ENCODE data around the gene TSEN34.
"Not testable (repeated sequence)": the region's sequence is repeated elsewhere in the genome, so short reads cannot be mapped to it uniquely, and the experiment has no call there.

TSEN34 gene

DNA sequence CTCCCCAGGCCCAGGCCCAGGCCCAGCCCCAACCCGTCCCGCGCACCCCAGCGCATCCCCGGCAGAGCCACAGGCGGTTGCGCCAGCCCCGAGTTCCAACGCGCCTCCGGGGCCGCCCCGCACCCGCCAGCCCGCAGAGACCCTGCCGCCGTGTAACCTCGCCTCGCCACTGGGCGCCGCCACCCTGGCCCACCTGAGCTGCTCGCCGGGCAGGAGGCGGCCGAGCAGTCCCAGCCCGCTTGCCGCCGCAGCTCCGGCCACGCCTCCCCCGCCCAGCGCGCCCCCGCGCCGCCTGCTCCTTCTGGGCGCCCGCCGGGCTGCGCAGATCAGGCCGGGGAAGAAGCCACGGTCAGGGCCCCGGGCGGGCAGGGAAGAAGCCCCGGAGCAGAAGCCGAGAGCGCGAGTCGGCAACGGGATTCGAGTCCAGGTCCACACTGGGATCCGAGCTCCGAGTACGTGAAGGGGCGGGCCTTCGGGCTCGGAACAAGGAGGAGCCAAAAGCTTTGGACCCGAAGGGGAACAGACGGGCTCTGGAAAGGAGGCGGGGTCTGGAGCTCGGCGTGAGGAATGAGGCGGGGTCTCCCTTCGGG lies 1.9 kb upstream of the TSEN34 start, which contains the start of gene MBOAT7:
TSS of gene MBOAT7 (minus strand) at position 436 of the 590 bp plus-strand sequence. CDS start 1,072 bp downstream, outside the sequence.
- peak; percentile 69 for DNase-seq

DNA sequence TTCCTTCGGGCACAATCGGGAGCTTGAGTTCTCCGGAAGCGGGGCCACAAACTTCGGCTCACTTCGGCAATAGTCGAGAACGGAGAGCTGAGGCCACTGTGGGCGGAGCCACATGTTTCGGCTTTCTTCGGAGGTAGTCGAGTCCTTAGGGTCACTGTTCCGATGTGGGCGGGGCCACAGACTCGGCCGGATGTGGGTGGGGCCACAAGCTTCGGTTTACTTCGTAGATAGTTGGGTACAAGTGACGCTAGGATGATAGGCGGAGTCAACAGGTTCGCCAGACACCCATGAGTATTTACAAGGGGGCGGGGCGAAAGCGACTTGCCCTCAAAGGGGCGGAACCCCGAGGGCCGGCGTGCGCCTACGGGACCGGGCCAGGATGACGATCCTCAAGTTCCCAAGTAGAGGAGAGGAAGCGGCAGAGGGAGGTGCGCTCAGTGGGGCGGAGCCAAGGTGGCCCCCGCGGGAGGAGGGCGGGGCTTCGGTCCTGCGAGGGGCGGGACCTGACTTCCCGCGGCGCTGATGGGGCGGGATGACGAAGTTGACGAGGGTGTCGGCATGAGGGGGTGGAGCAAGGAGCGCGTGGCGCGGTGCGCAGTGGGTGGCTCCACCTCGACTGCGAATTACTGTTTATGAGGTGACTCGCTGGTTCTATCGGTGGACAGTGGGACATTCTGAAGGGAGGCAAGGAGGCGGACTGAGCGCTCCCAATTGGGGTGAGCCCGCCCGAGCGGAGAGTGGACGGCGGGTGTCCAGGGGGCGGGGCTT lies 1.2 kb upstream of the TSEN34 start:
- DNase-seq = peak; percentile 100

DNA sequence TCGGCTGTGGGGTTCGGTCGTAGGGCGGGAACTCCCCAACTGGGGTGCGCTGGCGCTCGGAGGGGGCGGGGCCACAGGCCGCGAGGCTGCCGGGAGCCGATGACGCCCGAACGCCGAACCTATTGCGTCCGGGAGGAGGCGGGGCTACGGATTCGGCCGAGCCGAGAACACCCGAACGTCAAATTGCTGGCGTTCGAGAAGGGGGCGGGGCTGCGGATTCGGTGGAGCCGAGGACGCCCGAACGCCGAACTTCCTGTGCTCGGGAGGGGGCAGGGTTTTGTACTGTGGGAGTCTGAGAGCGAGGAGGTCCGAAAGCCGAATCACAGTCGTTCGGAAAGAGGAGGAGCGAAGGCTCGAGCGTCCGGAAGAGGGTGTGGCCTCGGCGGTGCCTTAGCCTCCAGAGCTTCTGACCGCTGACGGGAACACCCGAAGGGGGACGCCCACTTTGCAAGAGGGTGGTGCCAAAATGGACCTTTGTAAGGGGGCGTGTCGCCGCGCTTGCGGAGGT lies 551 bp upstream of the TSEN34 start:
- DNase-seq = peak; percentile 100

DNA sequence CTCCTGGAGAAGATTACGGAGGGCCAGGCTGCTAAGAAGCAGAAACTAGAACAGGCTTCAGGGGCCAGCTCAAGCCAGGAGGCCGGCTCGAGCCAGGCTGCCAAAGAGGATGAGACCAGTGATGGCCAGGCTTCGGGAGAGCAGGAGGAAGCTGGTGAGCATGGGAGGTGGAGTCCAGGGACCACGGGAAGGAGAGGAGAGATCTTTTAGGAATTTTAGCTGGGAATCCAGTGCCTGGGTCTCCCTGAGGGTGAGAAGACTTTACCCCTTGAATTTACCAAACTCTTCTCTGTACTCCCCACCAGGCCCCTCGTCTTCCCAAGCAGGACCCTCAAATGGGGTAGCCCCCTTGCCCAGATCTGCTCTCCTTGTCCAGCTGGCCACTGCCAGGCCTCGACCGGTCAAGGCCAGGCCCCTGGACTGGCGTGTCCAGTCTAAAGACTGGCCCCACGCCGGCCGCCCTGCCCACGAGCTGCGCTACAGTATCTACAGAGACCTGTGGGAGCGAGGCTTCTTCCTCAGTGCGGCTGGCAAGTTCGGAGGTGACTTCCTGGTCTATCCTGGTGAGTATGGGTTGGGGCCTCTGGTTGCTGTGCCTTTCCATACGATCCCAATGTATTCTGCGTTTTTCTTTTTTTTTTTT lies 824 bp downstream of the TSEN34 start:
- DNase-seq = no peak

DNA sequence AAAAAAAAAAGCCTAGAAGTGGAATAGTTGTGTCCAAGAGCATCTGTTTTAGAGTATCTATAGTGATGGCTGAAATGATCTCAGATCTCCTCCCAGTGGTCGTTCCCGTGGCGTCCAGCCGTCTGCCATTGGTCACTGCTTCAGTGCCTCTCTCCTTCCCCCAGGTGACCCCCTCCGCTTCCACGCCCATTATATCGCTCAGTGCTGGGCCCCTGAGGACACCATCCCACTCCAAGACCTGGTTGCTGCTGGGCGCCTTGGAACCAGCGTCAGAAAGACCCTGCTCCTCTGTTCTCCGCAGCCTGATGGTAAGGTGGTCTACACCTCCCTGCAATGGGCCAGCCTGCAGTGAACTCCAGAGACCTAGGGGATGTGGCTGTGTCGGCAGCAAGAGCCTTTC lies 1.9 kb downstream of the TSEN34 start:
- no peak for DNase-seq

DNA sequence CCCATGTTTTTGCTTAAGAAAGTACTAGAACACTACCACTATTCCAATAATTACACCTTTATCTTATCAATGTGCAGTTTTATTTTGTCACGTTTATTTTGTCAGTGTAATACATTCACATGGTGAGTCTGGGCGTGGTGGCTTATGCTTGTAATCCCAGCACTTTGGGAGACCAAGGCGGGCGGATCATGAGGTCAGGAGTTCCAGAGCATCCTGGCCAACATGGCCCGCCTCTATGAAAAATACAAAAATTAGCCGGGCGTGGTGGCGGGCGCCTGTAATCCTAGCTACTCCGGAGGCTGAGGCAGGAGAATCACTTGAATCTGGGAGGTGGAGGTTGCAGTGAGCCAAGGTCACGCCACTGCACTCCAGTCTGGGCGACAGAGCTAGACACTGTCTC lies 3.4 kb downstream of the TSEN34 start:
- not testable (repeated sequence) for DNase-seq

DNA sequence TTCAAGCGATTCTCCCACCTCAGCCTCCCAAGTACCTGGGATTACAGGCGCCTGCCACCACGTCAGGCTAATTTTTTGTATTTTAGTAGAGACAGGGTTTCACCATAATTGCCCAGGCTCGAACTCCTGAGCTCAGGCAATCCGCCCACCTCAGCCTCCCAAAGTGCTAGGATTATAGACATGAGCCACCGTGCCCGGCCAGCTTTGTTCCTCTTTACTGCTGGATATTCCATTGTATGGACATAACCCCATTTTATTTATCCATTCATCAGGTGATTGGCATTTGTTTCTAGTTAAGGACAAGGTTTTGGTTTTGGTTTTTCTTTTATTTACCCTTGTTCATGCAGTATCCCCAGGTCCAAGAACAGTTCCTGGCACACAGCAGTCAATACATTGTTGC lies 5.4 kb downstream of the TSEN34 start:
- DNase-seq = no peak

DNA sequence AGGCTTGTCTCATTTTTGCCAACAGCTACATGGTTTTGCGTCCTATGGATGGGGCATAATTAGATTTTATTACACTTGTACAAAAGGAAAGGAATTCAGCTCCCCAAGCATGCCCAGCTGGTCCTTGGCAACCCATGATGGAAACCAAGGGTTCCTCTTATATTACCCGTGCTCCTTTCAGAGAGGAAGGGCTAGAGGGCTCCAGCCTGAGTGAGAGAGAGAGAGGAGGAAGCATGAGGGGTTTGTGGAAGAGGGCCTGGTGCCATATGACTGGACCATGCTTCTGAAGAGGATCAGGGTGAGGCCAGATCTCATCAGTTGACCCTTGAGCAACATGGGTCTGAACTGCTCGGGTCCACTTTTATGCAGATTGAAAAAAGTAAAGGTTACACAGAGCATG lies 6.0 kb downstream of the TSEN34 start:
- DNase-seq = no peak

DNA sequence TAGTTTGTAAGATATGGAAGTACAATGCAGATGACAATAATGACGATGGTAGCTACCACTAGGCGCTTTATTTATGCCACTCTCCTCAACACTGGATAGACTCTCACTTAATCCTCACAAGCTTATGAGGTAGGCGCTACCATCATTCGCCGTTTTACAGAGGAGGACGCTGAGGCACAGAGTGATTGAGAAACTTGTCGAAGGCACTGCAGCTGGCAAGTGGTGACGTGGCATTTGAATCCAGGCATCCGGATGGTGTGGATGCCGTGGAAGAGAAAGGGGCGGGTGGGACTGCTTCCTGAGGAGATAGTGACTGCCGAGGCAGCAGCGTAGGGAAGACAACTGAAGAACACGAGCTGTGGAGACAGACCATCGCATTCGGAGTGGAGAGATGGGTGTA lies 8.3 kb downstream of the TSEN34 start:
- no peak for DNase-seq

DNA sequence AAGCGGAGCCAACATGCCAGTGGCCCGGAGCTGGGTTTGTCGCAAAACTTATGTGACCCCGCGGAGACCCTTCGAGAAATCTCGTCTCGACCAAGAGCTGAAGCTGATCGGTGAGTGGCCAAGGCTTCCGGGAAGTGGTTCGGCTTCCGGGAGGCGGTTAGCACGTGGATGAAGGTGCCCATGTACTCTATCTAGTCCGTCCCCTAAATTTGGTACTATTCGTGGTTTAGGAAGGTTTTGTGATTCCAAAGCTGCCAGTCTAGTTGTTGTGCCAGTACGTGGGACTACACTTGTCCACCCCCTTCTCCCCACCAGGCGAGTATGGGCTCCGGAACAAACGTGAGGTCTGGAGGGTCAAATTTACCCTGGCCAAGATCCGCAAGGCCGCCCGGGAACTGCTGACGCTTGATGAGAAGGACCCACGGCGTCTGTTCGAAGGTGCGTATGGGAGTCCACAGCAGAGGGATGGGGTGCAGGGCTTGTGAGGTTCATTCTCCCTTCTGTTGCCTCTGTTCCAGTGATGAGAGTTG lies 10.1 kb downstream of the TSEN34 start:
- no peak for DNase-seq

DNA sequence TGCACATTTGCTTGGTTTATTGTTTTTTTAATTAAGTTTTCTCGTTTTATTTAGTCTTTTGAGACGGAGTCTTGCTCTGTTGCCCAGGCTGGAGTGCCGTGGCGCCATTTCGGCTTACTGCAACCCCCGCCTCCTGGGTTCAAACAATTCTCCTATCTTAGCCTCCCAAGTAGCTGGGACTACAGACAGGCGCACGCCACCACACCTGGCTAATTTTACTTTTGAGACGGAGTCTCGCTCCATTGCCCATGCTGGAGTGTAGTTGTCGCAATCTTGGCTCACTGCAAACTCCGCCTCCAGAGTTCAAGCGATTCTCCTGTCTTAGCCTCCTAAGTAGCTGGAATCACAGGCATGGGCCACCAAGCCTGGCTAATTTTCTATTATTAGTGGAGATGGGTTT lies 10.9 kb downstream of the TSEN34 start:
- DNase-seq = peak; percentile 23

DNA sequence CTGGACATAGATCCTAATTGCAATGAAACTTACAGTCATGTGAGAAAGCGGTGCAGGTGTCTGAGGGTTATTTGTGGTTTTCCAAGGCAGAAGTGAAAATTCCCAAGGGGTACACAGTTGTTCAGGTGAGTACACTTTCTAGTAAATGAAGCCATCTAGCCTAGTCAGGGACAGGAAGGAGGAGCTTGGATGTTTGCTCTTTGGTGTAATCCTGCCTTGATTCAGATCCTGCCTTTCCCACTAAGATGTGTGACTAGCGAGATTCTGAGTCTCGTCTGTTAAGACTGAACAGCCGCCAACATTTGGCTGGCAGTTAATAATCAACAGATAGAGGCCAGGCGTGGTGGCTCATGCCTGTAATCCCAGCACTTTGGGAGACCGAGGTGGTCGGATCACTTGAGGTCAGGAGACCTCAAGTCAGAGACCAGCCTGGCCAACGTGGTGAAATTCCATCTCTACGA lies 12.1 kb downstream of the TSEN34 start:
- DNase-seq = peak; percentile 32

DNA sequence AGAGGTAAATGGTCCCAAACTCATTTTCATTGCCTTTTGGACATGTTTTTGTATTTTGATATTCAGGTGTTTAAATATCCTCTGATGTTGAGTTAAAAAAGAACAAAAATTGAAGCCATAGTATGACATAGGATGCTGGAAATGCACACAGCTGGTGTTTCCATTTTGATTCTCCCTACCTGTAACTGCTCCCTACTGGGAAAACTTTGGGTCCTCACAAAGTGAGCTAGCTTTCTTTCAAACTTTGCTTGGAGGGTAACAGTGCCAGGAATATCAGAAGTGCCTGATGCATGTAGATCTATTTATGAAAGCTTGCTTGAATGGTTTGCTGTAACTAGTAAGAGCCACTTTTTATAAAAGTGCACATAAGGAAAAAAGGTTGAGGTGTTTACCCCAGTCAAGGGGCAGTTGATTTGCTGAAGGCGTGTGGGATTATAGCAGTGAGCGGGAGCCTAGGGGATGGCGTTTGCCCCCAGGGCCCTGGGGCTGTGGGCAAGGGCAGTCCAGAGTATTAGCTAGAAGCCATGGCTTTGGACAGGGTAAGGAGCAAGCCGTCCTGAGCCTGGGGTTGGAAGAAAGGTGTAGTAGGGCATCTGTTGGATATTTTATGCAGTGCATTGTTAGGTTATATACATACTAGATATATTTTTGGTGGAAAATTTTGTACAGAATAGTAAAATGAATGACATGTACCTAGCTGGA lies 13.8 kb downstream of the TSEN34 start:
- DNase-seq = no peak

DNA sequence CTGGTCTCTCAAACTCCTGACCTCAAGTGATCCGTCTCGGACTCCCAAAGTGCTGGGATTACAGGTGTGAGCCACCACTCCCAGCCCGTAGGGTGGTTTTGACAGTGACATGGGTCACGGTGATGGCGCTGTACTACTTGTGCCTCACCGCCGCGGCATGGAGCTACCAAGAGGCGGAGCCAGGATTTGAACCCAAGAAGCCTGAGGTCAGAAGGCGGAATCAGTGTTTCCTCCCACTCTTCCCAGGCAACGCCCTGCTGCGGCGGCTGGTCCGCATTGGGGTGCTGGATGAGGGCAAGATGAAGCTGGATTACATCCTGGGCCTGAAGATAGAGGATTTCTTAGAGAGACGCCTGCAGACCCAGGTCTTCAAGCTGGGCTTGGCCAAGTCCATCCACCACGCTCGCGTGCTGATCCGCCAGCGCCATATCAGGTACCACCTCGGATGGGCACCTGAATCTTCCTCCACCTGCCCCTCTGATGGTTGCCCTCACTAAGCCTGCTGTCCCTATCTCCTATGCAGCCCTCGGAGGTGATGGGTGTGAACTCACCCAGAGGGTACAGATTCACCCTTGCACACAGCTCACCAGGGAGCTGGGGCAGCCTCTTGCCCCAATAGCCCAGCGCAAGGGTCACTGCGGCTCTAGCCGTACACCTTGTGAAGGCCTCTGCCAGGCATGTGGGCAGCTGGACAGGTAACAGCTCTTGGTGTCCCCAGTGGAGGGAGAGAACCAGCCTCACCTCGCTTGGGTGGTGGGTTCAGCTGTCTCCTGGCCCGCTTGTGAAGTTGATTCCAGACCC lies 15.1 kb downstream of the TSEN34 start:
- DNase-seq = no peak

DNA sequence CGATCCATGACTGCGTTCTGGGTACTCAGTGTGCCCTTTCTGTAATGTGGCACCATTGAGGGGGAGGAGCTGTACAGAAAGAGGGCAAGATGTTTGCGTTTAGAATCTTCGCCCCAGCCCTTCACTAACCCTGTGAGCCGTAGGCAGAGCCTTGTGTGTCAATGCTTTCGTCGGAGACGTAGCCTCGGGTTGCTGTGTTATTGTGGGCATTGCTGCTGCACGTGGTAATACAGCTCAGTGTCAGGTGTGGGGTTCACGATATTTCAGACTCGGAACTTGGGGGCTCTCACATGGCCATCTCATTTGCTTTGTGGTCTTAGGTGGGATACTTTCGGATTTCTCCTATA lies 15.7 kb downstream of the TSEN34 start:
- no peak for DNase-seq

DNA sequence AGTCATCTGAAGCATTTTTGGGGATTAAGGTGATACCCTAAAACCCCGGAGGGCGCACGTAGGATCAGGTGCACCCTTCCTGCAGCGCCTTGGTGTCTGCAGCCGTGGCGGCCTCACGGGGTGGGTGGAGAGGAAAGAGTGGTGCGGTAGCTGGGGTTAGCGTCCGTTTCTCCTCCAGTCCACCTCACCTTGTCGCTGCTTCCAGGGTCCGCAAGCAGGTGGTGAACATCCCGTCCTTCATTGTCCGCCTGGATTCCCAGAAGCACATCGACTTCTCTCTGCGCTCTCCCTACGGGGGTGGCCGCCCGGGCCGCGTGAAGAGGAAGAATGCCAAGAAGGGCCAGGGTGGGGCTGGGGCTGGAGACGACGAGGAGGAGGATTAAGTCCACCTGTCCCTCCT lies 16.1 kb downstream of the TSEN34 start:
- DNase-seq = not testable (repeated sequence)

DNA sequence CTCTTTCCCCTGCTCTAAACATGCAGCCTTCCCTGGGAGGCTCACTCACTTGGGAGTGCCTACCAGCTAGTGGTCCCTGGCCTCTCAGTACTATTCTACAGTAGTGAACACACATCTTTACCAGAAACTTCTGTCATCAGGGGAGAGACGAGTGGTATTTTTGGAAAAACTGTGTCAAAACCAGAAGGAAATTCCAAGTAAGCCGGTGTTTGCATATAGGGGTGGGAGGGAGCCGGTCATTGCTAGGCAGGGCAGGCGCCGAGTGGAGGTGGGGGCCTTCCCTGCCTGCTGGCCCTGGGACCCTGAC lies 16.5 kb downstream of the TSEN34 start:
- DNase-seq = no peak

DNA sequence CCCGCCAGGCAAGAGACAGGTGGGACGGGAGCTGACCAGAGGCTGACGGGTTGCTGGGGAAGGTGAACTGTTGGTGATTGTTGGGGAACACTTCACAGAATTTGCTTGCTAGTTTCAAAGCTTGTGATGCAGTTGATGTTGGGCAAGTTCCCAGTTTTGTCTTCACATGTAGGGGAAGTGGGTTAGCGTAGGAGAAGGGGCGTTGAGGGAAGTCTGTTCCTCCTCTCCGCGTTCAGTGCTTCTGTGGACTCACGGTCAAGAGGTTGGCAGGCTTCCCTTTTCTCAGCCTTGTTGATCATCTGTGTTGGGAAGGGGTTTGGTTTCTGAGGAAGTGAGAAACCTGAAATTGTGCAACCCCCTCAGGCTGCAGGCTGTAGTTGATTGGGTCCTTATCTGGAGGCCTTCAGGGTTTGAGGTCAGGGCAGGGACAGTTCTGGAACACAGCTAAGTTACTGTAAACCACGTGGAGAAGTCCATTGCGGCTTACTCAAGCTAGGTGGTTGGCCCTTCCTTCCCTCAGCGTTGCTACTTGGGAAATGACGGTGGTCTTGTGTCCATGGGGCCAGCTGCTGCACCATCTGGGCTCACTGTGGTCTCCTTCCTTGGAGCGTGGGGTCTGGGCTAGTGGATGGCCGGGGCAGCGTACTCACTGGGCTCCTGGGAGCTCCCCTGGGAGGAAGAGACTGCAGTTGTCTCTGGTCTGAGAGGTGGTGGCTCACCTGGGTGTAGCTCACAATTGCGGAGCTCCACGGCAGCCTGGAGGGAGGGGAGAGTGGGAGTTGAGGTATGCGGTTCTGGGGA lies 17.1 kb downstream of the TSEN34 start:
- DNase-seq = no peak

DNA sequence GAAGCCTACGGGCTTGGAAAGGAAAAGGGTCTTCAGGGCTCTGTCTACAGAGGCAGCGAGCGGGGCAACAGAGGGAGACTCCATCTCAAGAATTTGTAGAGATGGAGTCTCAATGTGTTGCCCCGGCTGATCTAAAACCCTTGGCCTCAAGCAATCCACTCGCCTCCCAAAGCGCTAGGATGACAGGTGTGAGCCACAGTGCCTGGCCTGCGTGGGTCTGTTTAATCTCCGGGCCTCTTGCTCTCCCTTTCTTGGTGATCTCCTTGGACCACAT lies 17.6 kb downstream of the TSEN34 start:
- DNase-seq = no peak

DNA sequence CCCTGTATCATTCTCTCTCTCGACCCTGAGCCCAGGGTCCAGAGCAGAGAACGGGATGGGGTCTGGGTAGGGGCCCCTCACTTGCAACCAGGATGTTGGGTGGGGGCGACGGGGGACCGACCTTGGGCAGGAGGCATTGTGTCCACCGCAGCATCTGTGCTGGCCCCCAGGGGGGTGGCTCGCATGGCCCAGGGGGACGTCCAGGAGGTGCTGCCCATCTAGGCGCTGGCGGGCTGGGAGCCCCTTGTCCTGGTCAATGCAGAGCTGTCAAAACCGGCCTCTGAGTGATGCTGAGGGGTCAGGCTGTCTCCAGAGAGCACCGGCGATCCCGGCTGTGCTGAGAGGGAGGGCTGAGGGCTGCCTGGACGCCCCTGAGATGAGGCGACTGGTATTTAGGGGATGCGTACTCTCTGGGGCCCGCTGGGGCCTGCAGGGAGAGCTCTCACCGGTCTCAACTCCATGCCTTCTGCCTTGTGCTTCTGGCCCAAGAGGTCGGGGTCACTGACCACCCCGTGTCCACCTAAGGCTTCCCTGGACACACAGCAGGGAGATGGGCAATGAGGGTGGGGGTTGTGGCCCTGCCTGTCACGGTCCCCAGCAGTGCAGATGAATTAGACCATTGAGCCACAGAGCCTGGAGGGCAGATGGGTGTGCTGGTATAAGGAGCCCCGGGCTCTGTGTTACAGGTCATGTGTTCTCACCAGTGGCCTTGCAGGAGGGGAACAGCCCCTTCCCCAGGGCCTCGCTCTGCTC lies 18.1 kb downstream of the TSEN34 start:
- DNase-seq = no peak
